NCI-H345 (cell line): ENCODE data around the gene NTPCR.
"Not testable (repeated sequence)": the region's sequence is repeated elsewhere in the genome, so short reads cannot be mapped to it uniquely, and the experiment has no call there.

Experiments
- DNase-seq: peaks from one replicate; lab custom pipeline; 2025; lab: John Stamatoyannopoulos, UW

The NTPCR gene, protein sequence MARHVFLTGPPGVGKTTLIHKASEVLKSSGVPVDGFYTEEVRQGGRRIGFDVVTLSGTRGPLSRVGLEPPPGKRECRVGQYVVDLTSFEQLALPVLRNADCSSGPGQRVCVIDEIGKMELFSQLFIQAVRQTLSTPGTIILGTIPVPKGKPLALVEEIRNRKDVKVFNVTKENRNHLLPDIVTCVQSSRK

DNA sequence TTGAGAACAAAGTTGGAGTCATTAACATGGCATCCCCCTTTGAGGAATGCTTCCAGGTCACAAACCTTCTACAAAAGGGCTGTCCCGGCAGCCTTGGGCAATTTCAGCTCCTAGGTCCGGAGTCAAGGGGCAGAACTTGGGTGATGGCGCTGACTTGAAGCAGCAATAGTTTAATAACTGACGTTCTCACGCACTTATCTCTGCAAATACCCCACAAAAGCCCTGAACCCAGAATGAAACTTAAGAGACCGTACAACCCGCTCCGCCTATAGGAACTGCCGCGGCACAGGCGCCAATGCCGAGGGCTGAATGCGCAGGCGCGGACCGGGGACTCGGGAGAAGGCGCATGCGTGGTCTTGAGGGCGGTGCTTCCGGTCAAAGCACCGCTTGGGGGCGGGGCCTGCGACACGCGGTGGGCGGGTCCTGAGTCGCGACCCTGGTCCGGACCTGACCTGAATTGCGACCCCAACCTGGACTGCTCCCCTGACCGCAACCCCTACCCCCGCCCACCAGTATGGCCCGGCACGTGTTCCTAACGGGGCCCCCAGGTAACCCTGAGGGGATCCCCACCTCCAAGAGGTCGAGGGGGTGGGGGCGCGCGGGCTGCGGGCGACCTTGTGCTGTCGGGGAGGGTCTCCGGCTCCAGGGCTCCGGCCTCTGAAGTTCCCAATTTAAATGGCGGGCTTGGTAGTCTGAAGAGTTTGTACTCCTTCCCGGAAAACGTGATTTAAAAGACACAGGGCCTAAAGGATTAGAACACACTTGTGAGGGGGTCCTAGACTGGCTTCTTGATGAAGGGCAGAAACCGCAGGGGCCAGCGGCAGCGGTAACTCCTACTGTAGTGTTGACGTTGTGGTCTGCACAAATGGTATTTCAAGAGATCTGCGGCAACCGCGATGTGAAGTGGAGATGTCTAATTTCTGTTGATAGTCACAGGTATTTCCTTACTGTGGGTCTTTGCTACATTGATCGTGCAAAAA, at the start of gene NTPCR:
NTPCR (plus strand) TSS at position 415 of the 980 bp plus-strand sequence; CDS start at position 515, 100 bp downstream.
- peak; percentile 94 for DNase-seq

DNA sequence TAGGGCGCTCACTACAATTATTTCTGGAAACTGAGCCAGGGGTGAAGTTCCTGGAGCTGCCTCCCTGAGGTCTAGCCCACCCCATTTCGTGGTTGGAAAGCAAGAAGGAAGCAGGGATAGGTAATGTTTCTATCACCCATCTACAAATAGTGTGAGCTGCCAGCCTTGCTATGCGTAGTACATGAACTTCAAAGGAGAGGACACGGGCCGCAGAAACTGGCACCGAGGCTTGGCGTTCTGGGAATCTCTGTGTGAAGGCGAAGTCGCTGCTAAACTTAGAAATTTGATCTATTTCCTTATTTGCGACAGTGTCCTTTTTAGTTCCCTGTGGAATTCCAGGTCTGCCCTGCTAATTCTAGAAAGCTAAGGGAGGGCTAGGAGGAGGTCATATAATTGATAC, 49.6 kb upstream of the NTPCR start:
- DNase-seq: no peak

DNA sequence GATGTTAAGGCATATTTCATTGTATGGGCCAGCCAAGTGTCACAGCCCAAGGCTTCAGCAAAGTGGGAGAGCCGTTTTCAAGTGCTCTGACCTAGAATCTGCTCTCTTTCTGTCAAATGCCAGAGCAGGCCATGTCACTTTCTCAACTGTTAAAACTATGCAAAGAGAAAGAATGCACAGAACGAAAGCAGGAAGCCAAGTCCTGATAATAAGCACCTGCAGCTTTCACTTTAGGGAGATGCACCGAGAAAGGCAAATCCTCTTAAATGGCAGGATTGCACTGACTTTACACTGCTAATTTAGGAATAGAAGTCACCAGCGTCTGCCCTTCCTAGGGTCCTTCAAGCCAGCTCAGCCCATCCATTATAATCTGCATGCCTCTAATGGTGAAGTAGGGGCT, 49.2 kb upstream of the NTPCR start:
- DNase-seq: no peak

DNA sequence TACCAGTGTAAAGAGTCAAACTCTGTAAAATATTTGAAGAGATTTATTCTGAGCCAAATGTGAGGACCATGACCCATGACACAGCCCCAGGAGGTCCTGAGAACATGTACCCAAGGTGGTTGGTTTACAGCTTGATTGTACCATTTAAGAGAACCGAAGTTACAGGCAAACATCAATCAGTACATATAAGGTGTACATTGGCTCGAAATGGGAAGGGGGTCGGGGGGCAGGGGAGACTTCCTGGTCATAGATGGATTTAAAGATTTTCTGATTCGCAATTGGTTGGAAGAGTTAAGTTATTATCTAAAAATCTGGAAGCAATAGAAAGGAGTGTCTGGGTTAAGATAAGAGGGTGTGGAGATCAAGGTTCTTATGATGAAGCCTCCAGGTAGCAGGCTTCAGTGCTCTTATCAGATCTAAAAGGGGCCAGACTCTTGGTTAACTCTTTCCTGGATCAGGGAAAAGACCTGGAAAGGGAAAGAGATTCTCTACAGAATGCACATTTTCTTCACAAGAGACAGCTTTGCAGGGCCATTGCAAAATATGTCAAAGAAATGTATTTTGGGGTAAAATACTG, 47.5 kb upstream of the NTPCR start:
- DNase-seq: no peak

DNA sequence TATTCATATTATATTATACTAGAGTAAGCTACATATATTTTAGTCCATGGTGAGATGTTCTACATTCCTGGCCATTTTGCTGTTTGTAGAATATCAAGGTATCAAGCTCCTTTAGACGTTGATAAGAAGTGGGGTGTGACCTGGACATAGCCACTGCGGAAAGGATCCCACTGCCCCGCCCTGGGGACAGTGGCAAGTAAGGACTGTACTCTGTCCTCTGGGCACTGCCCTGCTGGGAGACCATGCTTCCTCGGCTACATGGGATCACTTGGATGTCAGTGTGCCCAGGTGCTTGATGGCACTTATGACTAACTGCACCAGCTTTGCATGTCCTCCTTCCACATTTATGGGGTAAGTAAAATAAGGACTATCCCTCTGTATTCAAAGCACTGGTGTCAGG, 46.3 kb upstream of the NTPCR start:
- DNase-seq: no peak

DNA sequence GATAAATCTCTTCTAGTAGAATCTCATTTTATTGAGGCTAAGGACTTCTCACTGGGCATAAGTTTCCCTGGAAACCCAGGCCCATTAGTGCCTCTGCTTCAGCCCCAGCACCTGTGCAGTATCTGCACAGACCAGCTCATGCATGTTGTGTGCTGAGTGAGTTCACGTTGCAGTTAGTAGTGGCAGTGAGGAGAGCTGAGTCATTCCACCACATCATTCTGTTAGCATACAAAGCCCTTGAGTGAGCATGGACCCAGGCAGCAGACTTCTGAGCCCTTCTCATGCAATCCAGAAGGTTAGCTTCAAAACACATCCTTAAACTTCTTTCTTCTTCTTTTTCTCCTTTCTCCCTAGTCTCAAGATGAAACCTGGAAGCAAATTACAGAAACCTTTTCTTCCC, 45.8 kb upstream of the NTPCR start:
- no peak for DNase-seq

DNA sequence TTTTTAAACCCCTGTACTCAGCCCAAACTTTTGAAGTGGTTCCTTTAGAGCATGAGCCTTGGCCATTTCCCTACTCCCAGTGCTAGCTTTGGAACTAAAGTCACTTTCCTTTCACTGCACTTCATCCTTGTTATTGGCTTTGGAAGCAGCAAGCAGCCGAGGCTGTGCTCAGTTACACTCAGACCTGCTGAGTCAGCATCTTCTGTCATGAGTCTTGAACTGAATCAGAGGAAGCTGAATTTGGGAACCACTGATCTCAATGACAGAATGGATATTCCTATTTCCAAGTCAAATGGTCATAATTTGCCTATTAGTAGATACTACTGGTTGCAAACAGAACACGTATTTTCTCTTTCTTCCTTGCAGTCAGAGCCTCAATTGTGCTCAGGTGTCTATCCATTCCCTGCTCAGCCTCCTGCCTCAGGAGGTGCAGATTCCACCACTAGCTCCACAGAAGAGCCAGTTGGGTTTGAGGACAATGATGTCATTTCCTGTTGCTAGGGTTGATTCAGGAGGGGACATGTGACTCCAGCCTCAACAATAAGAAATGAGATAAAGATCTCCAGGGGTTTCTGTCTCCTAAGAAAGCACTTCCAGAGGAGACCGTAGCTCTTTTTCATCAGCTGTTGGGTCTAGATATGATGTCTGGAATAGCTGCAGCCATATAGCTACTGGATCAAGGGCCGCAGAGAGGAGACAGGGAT, 44.9 kb upstream of the NTPCR start:
- no peak for DNase-seq

DNA sequence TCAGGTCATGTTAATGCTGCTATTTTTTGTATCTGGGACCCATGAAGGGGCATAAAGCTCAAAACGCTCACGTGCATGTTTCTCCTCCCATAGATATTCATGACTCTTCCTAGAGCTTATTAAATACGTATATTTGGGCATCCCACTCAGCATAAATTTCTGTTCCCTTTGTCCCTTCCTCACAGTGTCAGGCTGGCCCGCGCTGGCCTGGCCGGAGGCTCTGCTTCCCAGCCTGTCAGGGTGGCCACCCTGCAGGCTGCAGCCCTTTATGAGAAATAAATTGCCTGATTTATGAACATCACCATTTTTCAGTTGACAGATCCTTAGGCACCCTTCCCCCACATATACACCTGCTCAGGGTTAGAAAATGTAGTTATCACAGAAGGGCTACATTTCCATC, 44.0 kb upstream of the NTPCR start:
- DNase-seq: no peak

DNA sequence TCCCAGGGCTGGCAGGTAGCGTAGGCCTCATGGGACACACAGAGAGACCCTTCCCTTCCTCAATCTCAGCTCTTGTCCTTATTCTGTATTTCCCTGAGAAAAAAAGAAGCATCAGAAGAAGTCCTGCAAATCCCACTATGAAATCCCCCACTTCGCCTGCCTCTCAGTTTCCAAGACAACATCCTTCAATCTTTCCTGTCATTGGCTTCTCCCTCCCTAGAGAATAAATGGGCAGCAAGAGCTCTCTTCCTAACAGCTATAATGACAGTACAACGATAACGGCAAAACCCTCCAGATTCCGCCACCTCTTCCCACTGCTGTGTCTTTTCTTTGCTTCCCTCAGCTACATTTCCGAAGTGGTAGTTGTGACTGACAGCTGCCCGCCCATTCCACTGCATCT, 41.6 kb upstream of the NTPCR start:
- no peak for DNase-seq

DNA sequence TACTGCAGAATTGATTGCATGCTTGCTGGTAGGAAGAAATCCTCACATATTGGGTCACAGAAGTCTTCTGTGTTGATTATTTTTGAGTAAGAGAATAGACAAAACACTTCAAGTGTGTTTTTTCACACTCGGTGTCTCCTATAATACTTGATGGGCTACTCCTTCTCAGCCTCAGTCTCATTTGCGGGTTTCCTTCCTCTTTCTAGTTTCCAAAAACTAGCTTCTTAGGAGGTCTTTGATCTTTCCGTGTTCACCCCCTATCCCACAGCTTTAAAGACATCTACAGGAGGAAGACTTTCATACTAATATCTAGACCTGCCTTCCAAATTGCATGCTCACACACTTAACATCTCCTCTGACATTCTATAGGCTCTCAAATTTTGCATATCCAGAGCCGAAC, 40.7 kb upstream of the NTPCR start:
- DNase-seq: no peak

DNA sequence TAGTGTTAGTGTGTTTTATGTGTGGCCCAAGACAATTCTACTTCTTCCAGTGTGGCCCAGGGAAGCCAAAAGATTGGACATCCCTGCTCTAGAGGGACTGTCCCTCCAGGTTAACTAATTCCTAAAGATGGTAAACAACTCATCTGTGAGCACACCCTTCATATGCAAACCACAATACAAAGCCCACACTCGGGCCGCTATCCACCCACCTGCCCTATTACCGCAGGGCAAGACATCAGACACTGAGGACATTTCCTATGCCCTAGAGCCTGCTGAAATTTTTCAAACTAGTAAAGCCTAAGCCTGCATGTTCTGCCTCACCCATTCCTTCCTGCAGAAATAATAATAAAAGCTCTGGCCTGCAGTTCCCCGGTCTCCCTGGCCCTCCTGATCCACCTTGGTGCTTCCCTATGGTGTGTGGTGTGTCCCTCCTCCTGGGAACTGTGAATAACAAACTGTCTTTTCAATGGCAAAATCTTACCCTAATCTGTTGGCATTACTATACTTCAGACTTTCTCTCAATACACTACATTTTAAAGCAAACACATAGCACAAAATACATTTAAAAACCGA, 39.3 kb upstream of the NTPCR start:
- DNase-seq: no peak

DNA sequence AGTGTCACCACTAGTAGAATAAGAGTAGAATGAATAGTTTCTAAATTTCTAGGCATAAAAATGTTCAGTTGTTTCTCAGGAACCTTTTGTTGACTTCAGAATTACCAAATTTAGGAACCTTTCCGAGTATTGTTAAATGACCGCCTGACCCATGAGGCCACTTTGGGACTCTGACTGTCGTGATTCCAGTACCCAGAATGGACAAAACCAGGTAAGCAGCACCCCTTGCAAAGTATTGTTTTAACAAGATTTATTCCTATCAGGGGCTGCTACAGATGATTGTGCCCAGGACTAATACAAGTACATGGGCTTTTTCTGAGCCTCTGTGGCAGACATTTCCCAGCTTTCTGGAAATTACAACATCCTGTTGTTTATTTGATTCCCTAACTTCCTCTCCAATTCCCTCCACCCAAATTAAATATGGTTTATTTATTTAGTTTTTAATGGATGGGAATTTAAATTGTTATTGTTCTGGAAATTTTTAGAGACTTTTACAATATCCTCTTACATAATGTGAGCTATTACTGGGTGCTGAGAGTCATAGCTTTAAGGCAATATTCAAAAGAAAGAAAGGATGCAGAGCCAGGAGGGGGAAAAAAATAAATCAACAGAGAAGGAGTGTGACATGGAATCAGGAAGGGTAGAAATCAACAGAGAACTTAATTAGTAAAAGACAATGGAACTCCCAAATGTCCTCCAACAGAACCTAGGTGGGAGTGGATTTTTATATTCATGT, 37.4 kb upstream of the NTPCR start:
- no peak for DNase-seq

DNA sequence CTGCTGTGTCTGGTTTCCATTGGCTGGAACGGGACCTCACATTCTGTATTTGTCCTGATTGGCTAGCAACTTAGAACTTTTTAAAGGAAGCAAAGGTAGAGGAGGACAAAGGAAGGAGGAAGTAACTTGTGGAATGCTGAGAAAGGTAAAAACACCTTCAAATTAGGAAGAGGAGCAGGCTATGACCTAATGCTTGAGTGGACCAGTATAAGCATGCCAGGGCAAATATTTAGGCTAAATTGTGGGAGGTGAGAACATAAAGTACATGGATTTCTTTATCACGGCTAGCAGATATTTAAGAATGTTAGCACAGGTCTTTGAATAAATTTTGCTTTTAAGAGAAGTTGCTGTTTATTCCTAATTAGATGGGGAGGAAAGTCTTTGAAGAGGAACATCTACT, 36.1 kb upstream of the NTPCR start:
- DNase-seq: not testable (repeated sequence)

DNA sequence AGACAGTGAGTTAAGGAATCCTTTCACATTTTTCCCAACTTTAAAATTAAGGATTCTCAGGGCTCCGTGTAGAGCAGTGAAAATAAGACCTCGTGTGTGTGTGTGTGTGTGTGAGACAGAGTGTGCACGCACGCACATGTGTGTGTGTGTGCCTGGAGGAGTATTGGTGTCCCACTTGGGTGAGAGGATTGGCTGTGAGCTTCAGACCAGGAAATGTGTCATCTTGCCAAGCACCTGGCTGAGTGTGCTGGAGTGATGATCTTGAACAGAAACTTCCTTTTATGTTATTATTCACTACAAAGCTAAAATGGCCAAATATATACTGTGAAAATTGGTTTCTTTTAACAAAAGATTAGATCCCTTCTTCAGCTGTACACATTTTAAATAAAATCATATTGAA, 35.2 kb upstream of the NTPCR start:
- no peak for DNase-seq

DNA sequence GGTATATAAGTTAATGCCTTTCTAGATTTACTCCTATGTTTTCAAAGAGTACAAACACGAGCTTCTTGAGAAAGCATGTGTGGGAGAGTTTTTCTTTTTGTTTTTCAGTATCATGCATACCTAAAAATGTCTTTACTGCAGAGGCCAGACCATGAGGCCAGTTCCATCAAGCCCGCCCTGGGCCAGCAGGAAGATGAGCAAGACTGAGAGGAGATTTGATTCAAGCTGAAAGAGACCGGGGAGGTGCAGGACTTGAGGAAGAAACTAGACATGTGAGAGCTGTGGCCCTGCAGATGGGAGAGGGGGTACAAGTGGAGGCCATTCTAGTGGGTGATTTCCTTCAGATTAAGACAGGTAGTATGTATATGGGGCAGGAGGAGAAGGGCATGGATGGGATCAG, 33.4 kb upstream of the NTPCR start:
- no peak for DNase-seq

DNA sequence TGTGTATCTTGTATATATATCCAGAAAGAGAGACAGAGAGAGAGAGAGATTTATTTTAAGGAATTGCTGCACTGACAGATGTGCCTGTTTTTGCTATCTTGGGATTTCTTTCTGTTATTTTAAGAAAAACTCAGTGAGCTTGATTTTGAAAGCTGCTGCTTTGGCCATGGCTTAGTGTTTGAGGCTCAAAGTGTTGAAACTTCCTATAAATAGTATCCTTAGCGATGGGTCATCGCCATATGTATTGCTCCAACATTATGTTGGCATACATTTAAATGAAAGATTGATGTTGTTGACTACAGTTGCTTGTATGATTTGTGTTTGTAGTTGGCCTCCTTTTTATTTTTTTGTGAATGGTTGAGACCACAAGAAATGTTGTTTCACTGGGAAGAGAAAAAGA, 29.0 kb upstream of the NTPCR start:
- DNase-seq: no peak

DNA sequence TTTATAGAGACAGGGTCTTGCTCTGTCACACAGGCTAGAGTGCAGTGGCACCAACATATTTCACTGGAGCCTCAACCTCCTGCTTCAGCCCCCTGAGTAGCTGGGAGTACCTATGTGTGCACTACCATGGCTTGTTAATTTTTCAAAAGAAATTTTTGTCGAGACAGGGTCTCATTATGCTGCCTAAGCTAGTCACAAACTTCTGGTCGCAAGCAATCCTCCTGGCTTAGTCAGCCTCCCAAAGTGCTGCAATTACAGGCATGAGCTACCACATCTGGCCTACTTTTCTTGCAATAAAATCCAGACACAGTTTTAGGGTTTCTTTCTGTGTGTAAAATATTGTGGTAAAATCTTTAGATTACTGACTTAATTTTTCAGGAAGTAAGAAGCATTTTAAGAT, 27.9 kb upstream of the NTPCR start:
- DNase-seq: no peak

DNA sequence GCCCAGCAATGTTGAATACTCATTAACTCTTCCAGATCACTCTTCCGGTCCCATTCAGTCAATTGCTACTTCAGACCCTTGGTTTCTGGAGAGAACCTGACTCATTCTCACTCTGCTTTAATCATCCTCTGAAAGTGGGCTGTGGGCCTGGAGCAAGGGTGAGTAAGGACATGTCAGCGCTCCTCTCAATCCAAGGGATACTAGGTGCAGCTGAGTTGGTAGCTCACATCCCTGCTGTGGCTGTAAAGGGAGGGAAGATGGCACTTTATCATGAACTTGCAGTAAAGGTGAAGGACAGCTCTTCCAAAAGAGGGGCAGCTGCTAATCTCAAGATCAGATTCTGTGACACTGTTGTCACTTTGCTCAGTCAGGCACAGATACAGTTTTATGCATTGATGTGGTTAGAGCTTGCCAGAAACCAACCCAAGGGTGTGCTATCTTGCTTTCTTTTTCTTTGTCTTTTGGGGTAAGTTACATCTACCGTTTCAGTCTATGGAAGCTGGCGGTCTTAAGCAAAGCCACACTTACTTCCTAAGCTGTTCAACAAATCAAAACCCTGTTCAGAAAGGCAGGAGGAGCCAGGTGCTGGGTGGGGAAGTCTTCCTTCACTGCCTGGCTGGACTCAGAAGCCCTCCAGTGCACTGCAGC, 26.5 kb upstream of the NTPCR start:
- DNase-seq: no peak

DNA sequence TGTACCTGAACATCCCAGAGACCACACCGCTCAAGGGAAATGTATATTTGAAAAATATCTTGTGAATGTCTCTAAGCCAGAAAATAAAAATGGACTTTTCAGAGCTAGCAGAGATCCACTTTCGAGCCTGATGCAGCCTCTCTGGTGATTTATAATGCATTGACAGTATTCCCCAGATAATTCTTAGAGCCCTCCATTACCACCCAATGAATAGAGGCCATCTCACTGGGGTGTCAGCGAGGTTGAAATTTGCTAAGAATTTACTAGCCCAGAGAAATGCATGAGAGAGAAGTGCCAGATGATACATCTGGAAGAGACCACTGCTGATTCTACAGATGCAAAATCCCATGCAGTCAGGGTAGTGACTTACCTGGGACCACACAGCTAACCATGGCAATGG, 25.5 kb upstream of the NTPCR start:
- DNase-seq: no peak

DNA sequence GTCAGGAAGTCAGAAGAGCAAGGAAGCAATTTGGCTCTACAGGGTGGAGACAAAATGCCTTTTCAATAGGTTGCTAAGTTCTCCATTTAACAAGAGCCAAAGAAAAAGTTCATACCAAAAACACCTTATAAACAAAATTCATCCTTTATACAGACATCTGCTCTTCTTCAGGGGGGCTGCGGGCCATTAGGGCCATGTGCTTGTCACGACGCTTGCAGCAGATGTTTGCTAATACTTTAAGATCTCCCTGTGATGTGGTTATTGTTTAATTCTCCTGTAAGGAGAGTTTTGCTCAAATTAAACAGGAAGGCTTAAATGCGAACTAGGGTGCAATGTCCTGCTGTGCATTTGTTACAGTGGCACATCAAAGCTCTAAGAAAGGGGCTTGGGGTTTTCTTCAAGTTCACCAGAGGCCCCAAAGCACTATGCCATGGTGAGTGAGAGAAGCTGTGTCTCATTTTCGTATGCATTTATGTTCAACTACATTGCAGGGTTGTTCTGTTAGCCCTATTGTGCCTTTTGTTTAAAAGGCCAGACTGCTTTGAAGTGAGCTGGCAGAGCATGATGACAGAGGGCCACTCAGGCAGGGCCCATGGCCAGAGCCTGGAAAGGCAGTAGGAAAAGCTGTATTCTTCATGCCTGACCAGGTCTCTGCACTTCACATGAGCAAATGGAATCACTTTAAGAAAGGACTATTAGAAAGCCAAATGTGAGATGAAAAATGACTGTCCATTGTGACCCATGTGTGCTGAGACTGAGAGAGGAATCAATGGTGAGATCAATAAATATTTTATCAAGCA, 24.8 kb upstream of the NTPCR start:
- peak; percentile 1 for DNase-seq
